Activated naive CD4-positive, alpha-beta T cell (primary cell): ENCODE results near the gene DNASE2.

Experiments
- DNase-seq, 4 experiments: peaks; one replicate each; lab custom pipeline; 2025; lab: John Stamatoyannopoulos, UW

DNASE2 gene

DNA sequence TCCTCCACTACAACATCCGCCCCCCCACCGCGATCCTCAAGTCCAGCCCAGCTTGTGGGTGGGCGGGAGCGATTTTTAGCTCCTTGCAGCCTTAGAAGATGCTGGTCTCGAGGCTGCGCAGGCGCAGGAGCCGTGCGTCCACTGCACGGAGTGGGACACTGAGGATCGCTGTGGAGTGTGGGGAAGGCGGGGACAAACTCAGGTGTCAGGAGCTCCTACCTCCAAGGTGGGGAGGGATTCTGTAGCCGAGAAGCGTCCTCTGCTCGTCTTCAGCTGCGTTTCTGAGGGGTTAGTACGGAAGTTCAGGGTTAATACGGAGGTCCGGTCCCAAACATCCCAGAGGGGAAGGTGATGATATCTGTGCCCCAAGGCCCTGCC is 46.7 kb downstream of the DNASE2 start, which contains the start of gene RTBDN:
Gene RTBDN (minus strand): TSS at position 14 of the 378 bp plus-strand sequence. CDS start 4,600 bp downstream, outside the sequence.
- no peak for DNase-seq

DNA sequence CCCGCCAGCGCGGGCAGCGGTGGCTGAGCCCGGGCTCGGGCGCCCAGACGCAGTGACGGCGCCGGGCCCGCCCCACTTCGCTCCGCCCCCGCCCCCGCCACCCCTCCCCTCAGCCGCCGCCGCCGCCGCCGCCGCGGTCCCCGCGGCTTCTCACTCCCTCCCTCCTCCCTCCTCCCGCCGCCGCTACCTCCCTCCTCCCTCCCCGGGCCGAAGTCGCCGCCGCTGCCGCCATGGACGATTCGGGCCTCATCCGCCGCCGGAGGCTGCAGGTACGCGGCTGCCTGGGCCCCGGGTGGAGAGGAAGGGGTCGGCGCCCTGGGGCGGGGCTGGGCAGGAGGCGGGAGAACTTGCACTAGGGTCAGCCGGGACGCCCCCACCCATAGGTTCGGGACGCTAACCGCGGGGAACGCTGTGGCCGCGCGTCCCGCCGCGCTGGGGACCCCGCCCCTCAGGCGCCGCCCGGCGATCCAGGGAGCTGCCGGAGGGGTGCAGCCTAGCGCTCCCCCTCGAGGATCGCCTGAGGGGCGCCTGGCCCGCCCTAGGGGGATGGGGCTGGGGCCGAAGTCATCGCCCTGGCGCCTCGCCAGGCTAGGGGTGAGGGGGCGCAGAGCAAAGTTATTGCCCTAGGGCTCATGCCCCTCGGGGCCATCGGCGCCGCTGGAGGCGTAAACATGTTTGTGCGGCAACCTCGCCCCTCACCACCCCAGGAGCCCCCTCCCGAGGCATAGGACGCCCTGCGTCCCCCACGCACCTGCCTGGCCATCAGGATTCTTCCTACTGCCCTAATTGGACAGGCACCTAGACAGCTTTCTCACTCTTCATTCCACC is 47.3 kb downstream of the DNASE2 start:
- no peak for DNase-seq

DNA sequence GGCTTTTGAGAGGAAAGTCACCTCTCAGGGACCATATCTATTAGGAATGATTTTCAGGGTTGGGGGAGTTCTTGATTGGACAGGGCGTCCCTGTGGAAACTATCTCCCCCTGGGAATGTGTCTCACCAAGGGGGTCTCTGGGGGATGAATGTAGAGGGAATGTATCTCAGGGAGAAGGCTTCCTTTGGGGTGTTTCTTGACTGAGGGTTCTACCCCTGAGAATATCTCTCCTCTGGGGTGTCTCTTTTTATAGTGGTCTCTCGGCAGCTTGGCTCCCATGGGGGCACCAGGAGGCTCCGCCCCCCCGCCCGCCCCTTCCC is 47.9 kb downstream of the DNASE2 start:
- no peak for DNase-seq

DNA sequence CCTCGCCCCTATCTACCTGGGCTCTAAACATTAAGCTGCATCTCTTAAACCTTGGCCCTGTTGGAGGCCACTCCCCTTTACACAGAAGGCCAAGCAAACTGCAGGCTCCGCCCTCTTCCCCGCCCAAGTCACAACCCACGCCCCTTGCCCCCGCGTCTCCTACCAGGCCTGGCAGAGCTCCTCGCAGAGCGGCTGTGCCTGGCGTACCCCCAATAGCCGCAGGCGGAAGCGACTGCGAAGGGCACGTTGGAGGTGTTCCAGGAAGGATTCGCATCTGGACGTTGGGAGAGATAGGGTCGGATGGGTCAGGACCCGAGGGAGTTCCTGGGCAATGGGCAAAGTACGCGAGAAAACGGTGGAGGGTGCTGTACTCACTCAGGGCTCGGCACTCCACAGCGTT is 52.8 kb downstream of the DNASE2 start:
- DNase-seq: no peak

DNA sequence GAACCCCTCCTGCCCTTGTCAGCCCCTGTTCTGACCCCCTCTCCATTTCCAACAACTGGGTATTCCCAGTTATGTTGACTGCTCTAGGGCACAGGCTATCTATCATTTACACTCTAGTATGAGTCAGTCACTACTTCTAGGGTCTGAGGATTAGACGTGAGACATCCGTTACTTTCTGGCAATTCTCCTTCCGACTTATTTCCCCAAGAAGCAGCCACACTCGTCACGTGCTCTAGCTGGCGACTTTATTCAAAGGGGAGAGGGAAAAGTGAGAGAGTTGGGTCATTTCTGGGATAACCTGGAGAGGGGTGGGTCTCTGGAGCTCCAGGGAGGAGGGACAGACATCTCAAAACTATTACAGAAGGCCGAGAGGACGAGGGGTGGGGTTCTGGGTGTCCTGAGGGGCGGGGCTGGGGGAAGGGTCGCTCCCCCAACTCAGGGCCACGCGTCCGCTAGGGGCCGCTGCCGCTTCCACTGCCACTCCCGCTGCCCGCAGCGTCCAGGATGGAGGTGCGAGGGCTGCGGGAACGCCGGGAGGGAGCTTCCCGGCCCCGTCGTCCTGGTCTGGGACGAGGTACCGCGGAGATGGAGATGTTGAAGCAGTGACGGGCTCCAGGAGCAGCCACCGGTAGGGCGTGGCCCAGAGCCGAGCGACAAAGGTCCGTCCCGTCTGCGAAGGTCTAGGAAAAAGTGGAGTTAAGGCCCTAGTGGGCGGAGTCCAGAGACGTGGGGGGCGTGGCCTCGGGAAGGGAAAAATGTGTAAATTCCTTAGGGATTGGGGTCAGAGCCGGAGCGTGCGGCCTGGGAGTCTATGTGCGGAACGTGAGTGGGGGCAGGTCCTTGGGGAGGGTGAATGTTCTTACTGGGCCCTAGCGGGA is 55.8 kb downstream of the DNASE2 start:
- DNase-seq: no peak
